RWPE1 (cell line): ENCODE measurements around the gene JMJD6.
"Not testable (repeated sequence)": the region's sequence is repeated elsewhere in the genome, so short reads cannot be mapped to it uniquely, and the experiment has no call there.

ENCODE experiments used
- CTCF ChIA-PET: fragments of 350-600 bp; sonication (Branson Sonifier 250); formaldehyde crosslinking; extraction: SDS; loops from one replicate; lab custom pipeline; 2021; lab: Yijun Ruan, JAX
- POLR2A ChIA-PET: fragments of 400-600 bp; formaldehyde crosslinking; extraction: SDS; loops from one replicate; lab custom pipeline; 2020; ENCODE audit warnings: antibody characterized with exemption; ENCODE audit not compliant: low non-redundant PET; lab: Yijun Ruan, JAX
- DNase-seq: peaks from one replicate; pipeline ENCODE4 v3.0.0; 2012; ENCODE audit warnings: low spot score
- H3K27ac ChIP-seq: fragments of 450-650 bp; 2 replicates; pipeline ENCODE4 v1.5.1; 2017
- CTCF ChIP-seq: fragments of 450-650 bp; conservative IDR thresholded peaks from 2 replicates; pipeline ENCODE4 v1.5.1; 2017; ENCODE audit warnings: low read depth, mild to moderate bottlenecking

Gene JMJD6

GRCh38 chr17:76733618-76733957, 7.2 kb upstream of the JMJD6 start:
- TF ChIP-seq CTCF: no peak
- ChIA-PET CTCF (no interaction called here), POLR2A (no interaction called here)
- no peak for DNase-seq
- H3K27ac ChIP-seq: no peak overlapping the region

DNA sequence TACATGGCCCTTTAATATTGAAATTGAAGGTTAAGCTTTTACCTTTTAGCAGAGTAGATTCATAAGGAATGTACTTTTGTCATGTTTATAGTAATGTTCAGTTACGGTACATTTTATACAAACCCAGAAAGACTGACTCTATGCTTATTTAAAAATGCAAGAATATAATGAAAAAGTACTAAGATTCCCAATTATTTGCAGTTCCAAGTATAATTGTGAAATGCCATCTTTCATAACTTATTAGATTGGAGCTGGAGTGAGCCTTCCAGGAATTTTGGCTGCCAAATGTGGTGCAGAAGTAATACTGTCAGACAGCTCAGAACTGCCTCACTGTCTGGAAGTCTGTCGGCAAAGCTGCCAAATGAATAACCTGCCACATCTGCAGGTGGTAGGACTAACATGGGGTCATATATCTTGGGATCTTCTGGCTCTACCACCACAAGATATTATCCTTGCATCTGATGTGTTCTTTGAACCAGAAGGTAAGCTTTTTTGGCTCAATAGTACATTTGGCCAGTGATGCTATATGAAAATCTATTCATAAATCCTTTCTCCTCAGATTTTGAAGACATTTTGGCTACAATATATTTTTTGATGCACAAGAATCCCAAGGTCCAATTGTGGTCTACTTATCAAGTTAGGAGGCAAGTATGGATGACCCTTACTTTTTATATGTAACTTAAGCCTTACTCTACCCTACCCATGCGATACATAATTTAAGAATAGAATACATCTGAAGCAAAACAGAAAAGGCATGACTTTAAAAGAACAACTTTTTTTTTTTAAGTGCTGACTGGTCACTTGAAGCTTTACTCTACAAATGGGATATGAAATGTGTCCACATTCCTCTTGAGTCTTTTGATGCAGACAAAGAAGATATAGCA, 6.6 kb upstream of the JMJD6 start:
- POLR2A ChIA-PET: no interaction called here
- no peak for DNase-seq
- no peak for TF ChIP-seq CTCF
- H3K27ac ChIP-seq: peak overlapping the region; percentile 70
- CTCF ChIA-PET: no interaction called here

DNA sequence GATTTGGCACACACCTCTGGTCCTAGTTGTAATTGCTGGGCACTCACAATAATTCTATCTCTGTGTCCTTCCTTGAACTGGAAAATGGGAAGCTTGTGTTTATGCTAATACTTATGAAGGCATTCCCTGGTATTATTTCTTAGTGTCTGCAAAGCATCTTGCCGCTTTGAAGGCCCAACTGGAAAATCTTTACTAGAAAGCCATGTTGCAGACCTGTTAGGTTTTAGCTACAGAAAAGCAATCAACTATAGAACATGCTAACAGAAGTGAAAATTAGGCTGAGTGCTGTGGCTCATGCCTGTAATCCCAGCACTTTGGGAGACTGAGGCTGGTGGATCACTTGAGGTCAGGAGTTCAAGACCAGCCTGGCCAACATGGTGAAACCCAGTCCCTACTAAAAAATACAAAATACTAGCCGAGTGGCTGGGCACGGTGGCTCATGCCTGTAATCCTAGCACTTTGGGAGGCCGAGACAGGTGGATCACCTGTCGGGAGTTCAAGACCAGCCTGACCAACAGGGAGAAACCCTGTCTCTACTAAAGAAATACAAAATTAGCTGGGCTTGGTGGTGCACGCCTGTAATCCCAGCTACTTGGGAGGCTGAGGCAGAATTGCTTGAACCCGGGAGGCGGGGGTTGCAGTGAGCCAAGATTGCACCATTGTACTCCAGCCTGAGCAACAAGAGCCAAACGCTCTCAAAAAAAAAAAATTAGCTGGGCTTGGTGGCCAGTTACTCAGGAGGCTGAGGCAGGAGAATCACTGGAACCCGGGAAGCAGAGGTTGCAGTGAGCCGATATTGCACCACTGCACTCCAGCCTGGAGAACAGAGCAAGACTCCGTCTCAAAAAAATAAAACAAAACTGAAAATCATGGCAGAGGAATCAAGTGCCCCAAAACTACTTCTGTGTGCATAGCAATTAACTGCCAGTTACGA, 5.7 kb upstream of the JMJD6 start:
- H3K27ac ChIP-seq: peak overlapping the region; percentile 70
- CTCF ChIA-PET: interaction anchor here (0.7 kb wide), 1 partner anchor 120 kb away, joined by 4 read pairs; no protein-coding TSS in a partner anchor
- DNase-seq, POLR2A ChIA-PET: not testable (repeated sequence)

GRCh38 chr17:76727745-76728456, 1.5 kb upstream of the JMJD6 start:
- CTCF ChIA-PET: interaction anchor here (0.6 to 1.0 kb wide), 7 partner anchors 11 to 433 kb away, joined by 3 to 5 read pairs (median 4); no protein-coding TSS in a partner anchor
- peak overlapping the region; percentile 98 for H3K27ac ChIP-seq
- POLR2A ChIA-PET: interaction anchor here (0.6 to 1.5 kb wide), 3 partner anchors 8 to 171 kb away, joined by 3 to 5 read pairs (median 5); partner anchors contain the start of gene SRSF2
- no peak for TF ChIP-seq CTCF
- no peak for DNase-seq

DNA sequence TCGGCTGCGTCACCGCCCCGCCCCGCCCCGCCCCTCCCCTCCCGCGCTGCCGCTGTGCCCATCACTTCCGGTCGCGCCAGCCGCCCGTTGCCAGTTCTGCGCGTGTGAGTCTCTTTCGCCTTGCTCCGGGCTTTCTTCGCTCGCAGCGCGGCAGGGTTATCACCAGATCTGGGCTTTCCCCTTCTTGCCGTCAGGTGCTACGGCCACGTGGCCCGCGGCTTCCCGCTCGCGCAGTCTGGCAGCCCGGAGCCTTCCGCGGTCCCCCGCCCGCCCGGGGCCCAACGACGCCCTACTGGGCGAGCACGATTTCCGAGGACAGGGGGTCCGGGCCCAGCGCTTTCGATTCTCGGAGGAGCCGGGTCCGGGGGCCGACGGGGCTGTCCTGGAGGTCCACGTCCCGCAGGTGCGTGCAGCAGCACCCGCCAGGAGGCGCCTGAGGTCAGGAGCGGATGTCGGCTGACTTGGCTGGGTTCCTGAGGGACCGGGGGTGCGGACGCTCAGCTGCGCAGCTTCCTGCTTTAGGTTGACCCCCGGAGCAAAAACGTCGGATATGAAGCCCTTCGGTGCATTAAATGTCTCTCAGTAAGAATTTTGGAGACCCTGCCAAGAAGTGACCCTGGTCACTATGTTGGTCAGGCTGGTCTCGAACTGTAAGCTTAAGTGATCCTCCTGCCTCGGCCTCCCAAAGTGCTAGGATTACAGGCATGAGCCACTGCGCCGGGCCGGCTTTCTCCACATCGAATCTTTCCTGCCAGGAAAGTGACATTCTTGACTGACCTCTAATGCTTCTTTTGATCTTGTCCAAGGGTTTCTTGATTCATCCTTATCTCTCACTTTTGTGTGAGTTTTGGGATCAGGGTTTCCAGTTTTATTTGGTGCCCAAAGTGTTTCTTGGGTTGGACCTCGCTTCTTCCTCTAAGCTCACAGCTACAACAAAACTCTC, 641 bp upstream of the JMJD6 start, which contains the start of gene METTL23:
Gene METTL23, plus strand, starts transcription at position 64 of the 943 bp plus-strand sequence. CDS start 2,872 bp downstream, outside the sequence.
- DNase-seq: peak; percentile 80
- ChIA-PET CTCF (interaction anchor here (0.6 to 1.0 kb wide), 5 partner anchors 14 to 521 kb away, joined by 3 to 5 read pairs (median 4); no protein-coding TSS in a partner anchor), POLR2A (interaction anchor here (0.6 to 1.5 kb wide), 3 partner anchors 8 to 56 kb away, joined by 3 to 5 read pairs (median 3); partner anchors contain the start of gene SRSF2)
- H3K27ac ChIP-seq: peak within 1 kb of the TSS; percentile 98
- peak; percentile 85 for TF ChIP-seq CTCF
